Common myeloid progenitor, CD34-positive (primary cell): ENCODE data around the gene GRWD1.

ENCODE experiments used
- CTCF ChIA-PET: fragments of 350-600 bp; sonication (Branson Sonifier 250); formaldehyde crosslinking; loops from one replicate; lab custom pipeline; 2021; ENCODE audit warnings: antibody characterized with exemption; lab: Charles Lee
- POLR2A ChIA-PET: fragments of 350-600 bp; sonication (Branson Sonifier 250); formaldehyde crosslinking; loops from one replicate; lab custom pipeline; 2021; ENCODE audit warnings: antibody characterized with exemption; lab: Charles Lee
- DNase-seq, 3 donors: peaks; one replicate each; pipeline versions ENCODE4 v3.0.0 to v3.0.0-alpha.2; 2013
- H3K27ac ChIP-seq, 2 experiments: 1 replicate in 1 of 2; 2 replicates in 1 of 2; pipeline ENCODE4 v1.7.0; 2013; ENCODE audit warnings: inconsistent platforms in 2 of 2, low read length in 2 of 2, mild to moderate bottlenecking in 2 of 2, low read depth in 1 of 2, moderate library complexity in 1 of 2; ENCODE audit not compliant: severe bottlenecking in 2 of 2, insufficient read depth in 1 of 2, poor library complexity in 1 of 2
- H3K27me3 ChIP-seq, 5 experiments: replicated peaks in 2 of 5; 1 replicate in 3 of 5; 2 replicates in 2 of 5; pipeline versions ENCODE4 v1.6.1 to v1.7.0; 2013; ENCODE audit warnings: low read length in 4 of 5, mild to moderate bottlenecking in 2 of 5, moderate library complexity in 2 of 5, inconsistent platforms in 1 of 5; ENCODE audit not compliant: insufficient read depth in 5 of 5, control insufficient read depth in 4 of 5
- H3K36me3 ChIP-seq, 4 experiments: 1 replicate in 2 of 4; 2 replicates in 2 of 4; pipeline versions ENCODE4 v1.6.1 to v1.7.0; 2013; ENCODE audit warnings: low read length in 3 of 4, control low read depth in 1 of 4, mild to moderate bottlenecking in 1 of 4; ENCODE audit not compliant: control insufficient read depth in 4 of 4, insufficient read depth in 4 of 4
- H3K4me1 ChIP-seq, 4 experiments: 1 replicate in 3 of 4; 2 replicates in 1 of 4; pipeline versions ENCODE4 v1.6.1 to v1.7.1; 2013; ENCODE audit warnings: low read length in 3 of 4, mild to moderate bottlenecking in 3 of 4, control low read depth in 1 of 4, inconsistent platforms in 1 of 4, moderate library complexity in 1 of 4; ENCODE audit not compliant: control insufficient read depth in 4 of 4, insufficient read depth in 4 of 4; ENCODE audit errors: control extremely low read depth in 1 of 4
- H3K4me3 ChIP-seq, 7 experiments: 1 replicate in 4 of 7; 2 replicates in 3 of 7; pipeline versions ENCODE4 v1.5.1 to v1.7.0; 2013; ENCODE audit warnings: mild to moderate bottlenecking in 7 of 7, low read length in 6 of 7, moderate library complexity in 6 of 7, inconsistent platforms in 2 of 7, low read depth in 2 of 7, control low read depth in 1 of 7; ENCODE audit not compliant: insufficient read depth in 4 of 7, control insufficient read depth in 1 of 7; ENCODE audit errors: extremely low read depth in 1 of 7
- H3K9me3 ChIP-seq, 5 experiments: 1 replicate in 4 of 5; 2 replicates in 1 of 5; pipeline versions ENCODE4 v1.6.1 to v1.7.1; 2013; ENCODE audit warnings: low read length in 4 of 5, mild to moderate bottlenecking in 2 of 5, inconsistent platforms in 1 of 5, low read depth in 1 of 5, moderate library complexity in 1 of 5; ENCODE audit not compliant: control insufficient read depth in 4 of 5, insufficient read depth in 2 of 5; ENCODE audit errors: control extremely low read depth in 1 of 5
- WGBS: methylation state at CpG from one replicate; pipeline ENCODE4 v1.1.5; 2013; ENCODE audit not compliant: insufficient coverage; 5-methylcytosine and 5-hydroxymethylcytosine counted together

Gene GRWD1

GRCh38 chr19:48477698-48478338, 32.0 kb downstream of the GRWD1 start:
- H3K36me3 ChIP-seq = peaks cover 7 to 58% (median 53%) of the 10 kb centered on the region in 4 experiments
- H3K4me1 ChIP-seq = peaks cover 0 to 21% (median 13%) of the 10 kb centered on the region in 4 experiments
- no peak overlapping the region for H3K27ac ChIP-seq
- ChIA-PET CTCF (no interaction called here), POLR2A (no interaction called here)
- H3K27me3 ChIP-seq = no peaks in the 10 kb centered on the region
- WGBS = 97% methylated on average over 12 of the region's 22 CpGs
- H3K9me3 ChIP-seq = no peaks in the 10 kb centered on the region
- H3K4me3 ChIP-seq = no peak overlapping the region
- no peak for DNase-seq

DNA sequence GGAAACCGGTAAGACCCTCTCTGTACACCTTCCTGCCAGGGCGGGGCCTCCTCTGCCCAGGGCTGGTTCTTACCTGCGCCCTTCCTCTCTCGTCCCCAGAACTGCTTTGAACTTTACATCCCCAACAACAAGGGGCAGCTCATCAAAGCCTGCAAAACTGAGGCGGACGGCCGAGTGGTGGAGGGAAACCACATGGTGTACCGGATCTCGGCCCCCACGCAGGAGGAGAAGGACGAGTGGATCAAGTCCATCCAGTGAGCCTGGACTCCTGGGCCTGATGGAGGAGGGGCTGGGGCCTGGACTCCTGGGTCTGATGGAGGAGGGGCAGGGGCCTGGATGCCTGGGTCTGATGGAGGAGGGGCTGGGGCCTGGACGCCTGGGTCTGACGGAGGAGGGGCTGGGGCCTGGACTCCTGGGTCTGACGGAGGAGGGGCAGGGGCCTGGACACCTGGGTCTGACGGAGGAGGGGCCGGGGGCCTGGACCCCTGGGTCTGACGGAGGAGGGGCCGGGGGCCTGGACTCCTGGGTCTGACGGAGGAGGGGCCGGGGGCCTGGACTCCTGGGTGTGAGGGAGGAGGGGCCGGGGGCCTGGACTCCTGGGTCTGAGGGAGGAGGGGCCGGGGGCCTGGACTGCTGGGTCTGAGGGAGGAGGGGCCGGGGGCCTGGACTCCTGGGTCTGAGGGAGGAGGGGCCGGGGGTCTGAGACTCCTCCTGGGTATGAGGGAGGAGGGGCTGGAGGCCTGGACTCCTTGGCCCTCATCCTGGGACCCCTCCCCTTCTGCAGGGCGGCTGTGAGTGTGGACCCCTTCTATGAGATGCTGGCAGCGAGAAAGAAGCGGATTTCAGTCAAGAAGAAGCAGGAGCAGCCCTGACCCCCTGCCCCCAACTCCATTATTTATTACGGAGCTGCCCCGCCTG, 32.8 kb downstream of the GRWD1 start:
- H3K4me1 ChIP-seq = peaks cover 0 to 21% (median 13%) of the 10 kb centered on the region in 4 experiments
- H3K36me3 ChIP-seq = peaks cover 5 to 51% (median 45%) of the 10 kb centered on the region in 4 experiments
- 97% methylated on average over 18 of the region's 29 CpGs for WGBS
- H3K27ac ChIP-seq = no peak overlapping the region
- POLR2A ChIA-PET = no interaction called here
- no peak for DNase-seq
- no peaks in the 10 kb centered on the region for H3K9me3 ChIP-seq
- CTCF ChIA-PET = interaction anchor here (0.6 to 1.7 kb wide), 4 partner anchors 9 to 87 kb away, joined by 3 to 11 read pairs (median 4); partner anchors contain the start of gene KDELR1
- no peak overlapping the region for H3K4me3 ChIP-seq
- H3K27me3 ChIP-seq = no peaks in the 10 kb centered on the region

DNA sequence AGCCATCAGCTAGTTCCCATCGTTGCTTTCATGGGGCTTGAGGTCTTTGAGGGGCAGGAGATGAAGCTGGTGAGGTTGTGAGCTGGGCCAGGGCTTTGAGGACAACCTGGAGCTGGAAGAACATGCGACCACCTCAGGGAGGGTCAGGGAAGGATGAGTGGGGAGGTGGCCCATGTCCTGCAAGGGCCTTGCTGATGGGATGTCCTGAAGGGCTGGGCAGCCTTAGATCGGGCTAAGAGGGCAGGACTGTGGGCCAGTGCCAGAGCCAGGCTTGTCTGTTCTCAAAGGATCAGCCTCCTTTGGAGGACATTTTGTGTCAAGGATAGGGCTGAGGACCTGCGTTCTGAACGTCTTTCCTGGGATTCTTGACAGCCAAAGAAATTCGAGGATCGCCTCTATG, 33.9 kb downstream of the GRWD1 start:
- 94% methylated on average over 6 of the region's 7 CpGs for whole genome bisulfite sequencing
- Histone ChIP-seq H3K36me3 (peaks cover 5 to 40% (median 34%) of the 10 kb centered on the region in 4 experiments), H3K27ac (no peak overlapping the region), H3K4me3 (peak overlapping the region in 1 of 7 experiments; percentile 87), H3K9me3 (no peaks in the 10 kb centered on the region), H3K4me1 (peaks cover 0 to 21% (median 13%) of the 10 kb centered on the region in 4 experiments), H3K27me3 (no peaks in the 10 kb centered on the region)
- CTCF ChIA-PET = interaction anchor here (0.6 to 1.7 kb wide), 4 partner anchors 9 to 127 kb away, joined by 3 to 11 read pairs (median 4); partner anchors contain the start of gene KDELR1
- POLR2A ChIA-PET = no interaction called here
- no peak for DNase-seq

DNA sequence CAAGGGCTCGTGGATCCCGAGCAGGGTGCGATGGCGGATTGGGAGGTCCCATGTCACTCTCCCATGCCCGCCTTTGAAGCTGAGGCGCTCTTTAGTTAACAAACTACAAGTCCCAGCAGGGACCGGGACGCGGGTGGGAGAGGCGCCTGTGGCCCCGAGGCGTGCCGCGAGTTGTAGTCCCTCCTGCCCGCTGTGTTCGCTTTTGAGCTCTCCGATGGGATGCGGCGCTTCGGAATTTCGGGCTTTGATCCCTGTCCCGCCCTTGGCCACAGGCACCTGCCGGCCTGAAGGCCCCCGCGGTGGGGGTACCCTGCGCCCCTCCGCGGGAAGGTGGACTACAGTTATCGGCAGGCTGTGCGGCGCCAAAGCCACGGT, 34.4 kb downstream of the GRWD1 start:
- WGBS = 15% methylated on average over 18 of the region's 32 CpGs
- peak in 2 of 3 donors; percentile 60 to 64 for DNase-seq
- Histone ChIP-seq H3K4me1 (peaks cover 0 to 21% (median 13%) of the 10 kb centered on the region in 4 experiments), H3K9me3 (no peaks in the 10 kb centered on the region), H3K4me3 (peak overlapping the region; percentile 38 to 87 (median 62)), H3K27ac (peak overlapping the region in 1 of 2 experiments; percentile 67), H3K27me3 (no peaks in the 10 kb centered on the region), H3K36me3 (peaks cover under 1 to 35% (median 29%) of the 10 kb centered on the region in 4 experiments)
- POLR2A ChIA-PET = interaction anchor here (1.1 kb wide), 1 partner anchor 144 kb away, joined by 5 read pairs; no protein-coding TSS in a partner anchor
- CTCF ChIA-PET = interaction anchor here (0.6 to 1.7 kb wide), 3 partner anchors 9 to 127 kb away, joined by 3 to 11 read pairs (median 4); no protein-coding TSS in a partner anchor

DNA sequence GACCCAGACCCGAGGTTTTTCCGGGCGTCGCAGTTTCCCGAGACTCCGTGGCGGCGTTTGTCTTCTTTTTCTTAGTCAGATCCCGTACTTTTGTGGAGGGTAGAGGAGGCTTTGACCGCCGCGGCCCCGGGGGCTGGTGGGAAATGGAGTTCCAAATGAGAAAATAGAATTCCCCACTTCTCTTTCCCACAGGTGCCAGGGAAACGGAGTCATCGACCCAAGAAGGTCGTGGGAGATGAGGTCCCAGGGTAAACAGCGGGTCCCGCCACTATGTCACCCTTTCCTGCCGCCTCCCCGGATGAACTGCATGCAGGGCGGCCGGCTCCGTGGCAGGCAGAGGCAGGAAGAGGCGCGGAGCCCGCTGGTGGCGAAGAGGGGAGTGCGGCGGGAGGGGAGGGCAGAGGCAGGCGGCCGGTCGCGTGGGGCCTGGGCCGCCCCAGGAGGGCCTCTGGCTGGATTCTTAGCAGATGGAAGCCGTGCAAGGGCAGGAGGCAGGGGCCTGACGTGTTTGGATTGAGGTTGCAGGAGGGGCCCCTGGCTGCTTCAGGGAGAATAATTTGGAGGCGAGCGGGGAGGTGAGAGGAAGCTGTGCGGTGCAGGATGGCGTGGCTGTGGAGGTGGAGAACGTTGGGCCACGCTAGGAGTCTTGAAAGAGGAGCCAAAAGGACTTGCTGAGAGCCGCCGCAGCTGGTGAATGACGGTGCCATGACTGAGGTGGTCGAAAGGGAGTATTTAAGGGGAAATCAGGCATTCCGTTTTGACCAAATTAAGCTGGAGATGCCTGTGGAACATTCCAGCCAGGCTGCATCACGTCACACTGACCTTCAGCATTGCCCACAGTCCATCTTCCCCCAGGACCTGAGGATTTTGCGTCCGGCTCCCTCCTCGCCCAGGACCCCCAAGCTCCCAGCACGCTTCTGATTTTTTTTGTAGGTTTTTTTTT, 35.0 kb downstream of the GRWD1 start:
- peak in 2 of 3 donors; percentile 55 to 67 for DNase-seq
- POLR2A ChIA-PET = interaction anchor here (1.1 kb wide), 1 partner anchor 143 kb away, joined by 5 read pairs; no protein-coding TSS in a partner anchor

More for the DNA sequence above, 35.0 kb downstream of the GRWD1 start:
- Histone ChIP-seq H3K27me3 (no peaks in the 10 kb centered on the region), H3K9me3 (no peaks in the 10 kb centered on the region), H3K4me1 (peaks cover 0 to 21% (median 13%) of the 10 kb centered on the region in 4 experiments), H3K27ac (peak overlapping the region in 1 of 2 experiments; percentile 67), H3K36me3 (peaks cover 0 to 28% (median 23%) of the 10 kb centered on the region in 4 experiments), H3K4me3 (peak overlapping the region; percentile 38 to 87 (median 62))
- 3% methylated on average over 29 of the region's 52 CpGs for WGBS
- CTCF ChIA-PET = interaction anchor here (0.6 to 1.8 kb wide), 4 partner anchors 9 to 212 kb away, joined by 3 to 13 read pairs (median 4); a partner anchor contains a TSS
